Activated T-cell treated with anti-CD3 and anti-CD28 coated beads, Interleukin-2, amount 50 U/mL, for 4 hours (primary cell): ENCODE results near the gene RNF144A. TPM values are rescaled to one million over a fixed set of nuclear protein-coding genes. Genes with fewer than 3 reads are reported as not detected.
A peak's percentile ranks its signal among the peaks of the same experiment; 100 is the strongest.

ENCODE experiments used
- ATAC-seq, 2 donors: fragments of 200-7000 bp; cut with Tn5 transposase; one replicate each; pipeline ENCODE4 v1.10.0; 2021
- DNase-seq: peaks from one replicate; pipeline ENCODE4 v3.0.0-alpha.2; 2020
- H3K27me3 Mint-ChIP-seq: one replicate; pipeline ENCODE4 v1.8.0; 2021; ENCODE audit warnings: low read depth, mixed read lengths
- H3K36me3 Mint-ChIP-seq: one replicate; pipeline ENCODE4 v1.8.0; 2022; ENCODE audit warnings: mixed read lengths; ENCODE audit not compliant: insufficient read depth
- H3K4me1 Mint-ChIP-seq: one replicate; pipeline ENCODE4 v1.8.0; 2021; ENCODE audit warnings: low read depth, mixed read lengths
- H3K4me3 Mint-ChIP-seq: one replicate; pipeline ENCODE4 v1.8.0; 2021; ENCODE audit warnings: mild to moderate bottlenecking, moderate library complexity, mixed read lengths
- H3K9me3 Mint-ChIP-seq: one replicate; pipeline ENCODE4 v1.8.0; 2021; ENCODE audit warnings: mixed read lengths
- total RNA-seq, 3 donors: library from RNA; stranded (reverse); gene quantifications; one replicate each; pipeline ENCODE4 v1.2.1, GENCODE V29; 2021

RNF144A gene
- 10 to 100 TPM; 13.7 to 25.6 (median 18.9) TPM for total RNA-seq

GRCh38 chr2:6917071-6917760 is at the start of gene RNF144A:
TSS of gene RNF144A (plus strand) at chr2:6917412. CDS start at chr2:6996927, 79,515 bp downstream.
- peak; percentile 75 to 78 for ATAC-seq
- peak; percentile 67 for DNase-seq
- Mint-ChIP-seq H3K4me1 (peaks cover 69% of the 10 kb centered on the region), H3K36me3 (no peaks in the 10 kb centered on the region), H3K27me3 (no peaks in the 10 kb centered on the region), H3K4me3 (peak within 1 kb of the TSS; percentile 77), H3K9me3 (no peaks in the 10 kb centered on the region)

- peak overlapping the region; percentile 14 for H3K4me3 Mint-ChIP-seq
- ATAC-seq (peak; percentile 43 to 51), DNase-seq (no peak)
- H3K27me3 Mint-ChIP-seq, result no peaks in the 10 kb centered on the region
- H3K36me3 Mint-ChIP-seq, result peaks cover 3% of the 10 kb centered on the region
- peaks cover 37% of the 10 kb centered on the region for H3K4me1 Mint-ChIP-seq
- H3K9me3 Mint-ChIP-seq, result peaks cover 4% of the 10 kb centered on the region
Observed at GRCh38 chr2:6872394-6872793, 44.8 kb upstream of the RNF144A start.

GRCh38 chr2:6874032-6874431 is 43.2 kb upstream of the RNF144A start:
- Mint-ChIP-seq H3K27me3 (no peaks in the 10 kb centered on the region), H3K36me3 (peaks cover 3% of the 10 kb centered on the region), H3K4me3 (no peak overlapping the region), H3K4me1 (peaks cover 46% of the 10 kb centered on the region), H3K9me3 (peaks cover 4% of the 10 kb centered on the region)
- DNase-seq, result no peak
- ATAC-seq, result no peak

- H3K9me3 Mint-ChIP-seq, result peaks cover 4% of the 10 kb centered on the region
- no peak overlapping the region for H3K4me3 Mint-ChIP-seq
- no peak for DNase-seq
- H3K4me1 Mint-ChIP-seq, result peaks cover 64% of the 10 kb centered on the region
- ATAC-seq, result no peak
- H3K36me3 Mint-ChIP-seq, result peaks cover 3% of the 10 kb centered on the region
- H3K27me3 Mint-ChIP-seq, result no peaks in the 10 kb centered on the region
Observed at GRCh38 chr2:6876309-6876708, 40.9 kb upstream of the RNF144A start.

- Mint-ChIP-seq H3K36me3 (peaks cover 9% of the 10 kb centered on the region), H3K27me3 (no peaks in the 10 kb centered on the region)
Observed at GRCh38 chr2:6877402-6878304, 39.6 kb upstream of the RNF144A start, which contains the start of gene RSAD2. TSS of gene RSAD2 (plus strand) at chr2:6877777. CDS start at chr2:6877801, 24 bp downstream.

GRCh38 chr2:6878549-6878948 is 38.7 kb upstream of the RNF144A start:
- no peak for ATAC-seq
- H3K4me1 Mint-ChIP-seq, result peaks cover 61% of the 10 kb centered on the region
- DNase-seq, result no peak
- peaks cover 13% of the 10 kb centered on the region for H3K36me3 Mint-ChIP-seq
- H3K9me3 Mint-ChIP-seq, result peaks cover 4% of the 10 kb centered on the region
- no peaks in the 10 kb centered on the region for H3K27me3 Mint-ChIP-seq
- H3K4me3 Mint-ChIP-seq, result peak overlapping the region; percentile 81

More at GRCh38 chr2:6877402-6878304, 39.6 kb upstream of the RNF144A start, which contains the start of gene RSAD2:
- ATAC-seq (peak; percentile 79 to 86), DNase-seq (peak; percentile 12)
- Mint-ChIP-seq H3K4me3 (peak within 1 kb of the TSS; percentile 81), H3K9me3 (peaks cover 4% of the 10 kb centered on the region), H3K4me1 (peaks cover 70% of the 10 kb centered on the region)

- Mint-ChIP-seq H3K27me3 (no peaks in the 10 kb centered on the region), H3K9me3 (peaks cover 2% of the 10 kb centered on the region), H3K4me1 (peaks cover 60% of the 10 kb centered on the region), H3K36me3 (peaks cover 14% of the 10 kb centered on the region), H3K4me3 (peak overlapping the region; percentile 81)
- DNase-seq (no peak), ATAC-seq (no peak)
Observed at GRCh38 chr2:6879011-6879410, 38.2 kb upstream of the RNF144A start.

- DNase-seq (no peak), ATAC-seq (peak in 1 of 2 donors; percentile 27)
- Mint-ChIP-seq H3K4me1 (peaks cover 54% of the 10 kb centered on the region), H3K4me3 (peak overlapping the region; percentile 74), H3K9me3 (no peaks in the 10 kb centered on the region), H3K36me3 (peaks cover 20% of the 10 kb centered on the region), H3K27me3 (no peaks in the 10 kb centered on the region)
Observed at GRCh38 chr2:6880200-6880733, 36.9 kb upstream of the RNF144A start.

GRCh38 chr2:6881046-6881445 is 36.2 kb upstream of the RNF144A start:
- Mint-ChIP-seq H3K36me3 (peaks cover 20% of the 10 kb centered on the region), H3K27me3 (no peaks in the 10 kb centered on the region), H3K4me3 (peak overlapping the region; percentile 41), H3K9me3 (no peaks in the 10 kb centered on the region), H3K4me1 (peaks cover 53% of the 10 kb centered on the region)
- ATAC-seq (peak; percentile 36 to 37), DNase-seq (no peak)

GRCh38 chr2:6881516-6881915 is 35.7 kb upstream of the RNF144A start:
- H3K27me3 Mint-ChIP-seq, result no peaks in the 10 kb centered on the region
- H3K36me3 Mint-ChIP-seq, result peaks cover 22% of the 10 kb centered on the region
- no peak overlapping the region for H3K4me3 Mint-ChIP-seq
- ATAC-seq (no peak), DNase-seq (no peak)
- no peaks in the 10 kb centered on the region for H3K9me3 Mint-ChIP-seq
- peaks cover 53% of the 10 kb centered on the region for H3K4me1 Mint-ChIP-seq

- H3K4me3 Mint-ChIP-seq, result no peak overlapping the region
- H3K27me3 Mint-ChIP-seq, result no peaks in the 10 kb centered on the region
- ATAC-seq (no peak), DNase-seq (no peak)
- H3K4me1 Mint-ChIP-seq, result peaks cover 35% of the 10 kb centered on the region
- no peaks in the 10 kb centered on the region for H3K9me3 Mint-ChIP-seq
- peaks cover 25% of the 10 kb centered on the region for H3K36me3 Mint-ChIP-seq
Observed at GRCh38 chr2:6883448-6884122, 33.6 kb upstream of the RNF144A start.

GRCh38 chr2:6885551-6885950 is 31.7 kb upstream of the RNF144A start:
- Mint-ChIP-seq H3K4me3 (no peak overlapping the region), H3K4me1 (peaks cover 19% of the 10 kb centered on the region), H3K9me3 (no peaks in the 10 kb centered on the region), H3K27me3 (no peaks in the 10 kb centered on the region), H3K36me3 (peaks cover 30% of the 10 kb centered on the region)
- ATAC-seq (no peak), DNase-seq (no peak)

- H3K4me3 Mint-ChIP-seq, result no peak overlapping the region
- ATAC-seq, result no peak
Observed at GRCh38 chr2:6885968-6886367, 31.2 kb upstream of the RNF144A start.

GRCh38 chr2:6887751-6888192 is 29.4 kb upstream of the RNF144A start:
- DNase-seq (no peak), ATAC-seq (no peak)
- Mint-ChIP-seq H3K4me3 (no peak overlapping the region), H3K4me1 (peaks cover 2% of the 10 kb centered on the region), H3K36me3 (peaks cover 23% of the 10 kb centered on the region), H3K27me3 (no peaks in the 10 kb centered on the region), H3K9me3 (no peaks in the 10 kb centered on the region)

More at GRCh38 chr2:6885968-6886367, 31.2 kb upstream of the RNF144A start:
- Mint-ChIP-seq H3K36me3 (peaks cover 30% of the 10 kb centered on the region), H3K4me1 (peaks cover 16% of the 10 kb centered on the region), H3K9me3 (no peaks in the 10 kb centered on the region), H3K27me3 (no peaks in the 10 kb centered on the region)
- no peak for DNase-seq
